H1 (cell line): ENCODE results near the gene NPTN. TPM values are rescaled to one million over a fixed set of nuclear protein-coding genes. Genes with fewer than 3 reads are reported as not detected.

ENCODE experiments used
- EZH2 ChIP-seq: fragments of 200-600 bp; sonication (generic); IDR thresholded peaks from 2 replicates; pipeline ENCODE4 v1.7.1; 2012; ENCODE audit warnings: low read depth, mild to moderate bottlenecking, moderate library complexity, low read length, inconsistent platforms; ENCODE audit not compliant: severe bottlenecking
- YY1 ChIP-seq: IDR thresholded peaks from 2 replicates; pipeline ENCODE4 v1.6.1; 2011; ENCODE audit warnings: low read depth, mild to moderate bottlenecking, low read length
- polyA plus RNA-seq, 7 experiments: library from polyadenylated mRNA; depleted of rRNA in 3 of 7; stranded (reverse) in 5 of 7; unstranded in 2 of 7; fragments of >200 nt in 5 of 7; fragments of 200-250 nt in 2 of 7; gene quantifications; 1 replicate in 5 of 7; 2 replicates in 1 of 7; 4 replicates in 1 of 7; pipeline versions ENCODE4 v1.2.1 to v1.2.3, GENCODE V29; 2011 to 2013; ENCODE audit warnings: missing spikeins in 2 of 7, mixed read lengths in 2 of 7
- total RNA-seq: library from RNA; stranded (reverse); fragmentation: NEBNext Ultra II Directional; extraction: Animal tissue kit (Norgen Biotek cat#: 25700); gene quantifications from 2 replicates; pipeline ENCODE4 v1.2.1, GENCODE V29; 2021

Gene NPTN
- total and polyA plus RNA-seq, 2 of the 8 experiments (the other 6 are each of a cell fraction or from before 2014, with no cell fraction given): 67.0 to 113 TPM

DNA sequence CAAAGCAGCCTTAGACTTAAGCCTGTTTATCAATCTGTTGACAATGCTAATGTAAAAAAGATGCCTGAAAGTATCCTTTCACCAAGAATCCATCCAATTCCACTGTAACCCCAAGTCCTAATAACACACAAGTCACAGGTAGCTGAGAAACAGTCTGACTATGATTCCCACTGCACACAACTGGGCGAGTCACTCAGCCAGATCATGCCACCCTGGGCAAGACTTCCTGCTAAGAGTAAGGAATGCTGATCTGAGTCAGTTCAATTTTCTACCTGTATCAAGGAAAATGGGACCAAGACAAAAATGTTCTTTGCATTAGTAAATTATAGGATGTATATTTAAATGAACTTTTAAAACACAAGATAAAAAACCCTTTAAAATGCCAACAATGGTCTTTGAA, 33.3 kb downstream of the NPTN start (continued):
- TF ChIP-seq YY1: no peak
- no peak for TF ChIP-seq EZH2
